Lower leg skin (tissue), 4 donors: ENCODE measurements around the gene MBD6. TPM values are rescaled to one million over a fixed set of nuclear protein-coding genes. Genes with fewer than 3 reads are reported as not detected.

Source experiments
- DNase-seq, 2 donors: peaks; one replicate each; pipeline ENCODE4 v3.0.0-alpha.2; 2019; ENCODE audit warnings: low spot score in 2 of 2
- H3K4me3 ChIP-seq: fragments of 200-600 bp; sonication (generic); 2 replicates; pipeline ENCODE4 v1.5.1; 2017; ENCODE audit warnings: mild to moderate bottlenecking, low read depth; ENCODE audit not compliant: poor library complexity, severe bottlenecking
- CTCF ChIP-seq, 3 donors: fragments of 450-650 bp; IDR thresholded peaks; one replicate each; pipeline ENCODE4 v1.5.1; 2016; ENCODE audit warnings: antibody characterized with exemption in 3 of 3, mild to moderate bottlenecking in 3 of 3, moderate library complexity in 2 of 3
- POLR2A ChIP-seq, 2 donors: fragments of 450-650 bp; IDR thresholded peaks; one replicate each; pipeline ENCODE4 v1.6.1; 2016 to 2017; ENCODE audit warnings: antibody characterized with exemption in 2 of 2, mild to moderate bottlenecking in 1 of 2, moderate library complexity in 1 of 2
- WGBS, 2 donors: methylation state at CpG; one replicate each; pipeline ENCODE4 v1.1.5; 2018; 5-methylcytosine and 5-hydroxymethylcytosine counted together
- intact Hi-C: fragments of 100-400 bp; cut with DNase I; formaldehyde crosslinking; loops from one replicate; pipeline ENCODE4 v1.15.0; 2023; ENCODE audit warnings: low total_unique reads
- total RNA-seq, 4 donors: library from RNA; depleted of rRNA; stranded (reverse); fragments of >200 nt; gene quantifications; one replicate each; pipeline ENCODE4 v1.1.0, GENCODE V29; 2016

Gene MBD6
- total RNA-seq, 4 donors from 2014 or later: 13.8 to 50.4 (median 26.5) TPM

- 7 to 10% methylated on average over 61 to 77 of the region's 84 CpGs for WGBS, 2 donors
- no peak for DNase-seq
- intact Hi-C loops: no loop called here
- H3K4me3 ChIP-seq: no peak overlapping the region
- TF ChIP-seq POLR2A (IDR thresholded peaks at IDR 0.05) (no peak), CTCF (IDR thresholded peaks at IDR 0.05) (no peak)
Measured at GRCh38 chr12:57475271-57476161, 47.1 kb upstream of the MBD6 start.

- no peak for DNase-seq
- intact Hi-C loops: no loop called here
- 25 to 27% methylated on average over 29 of the region's 29 CpGs for WGBS, 2 donors
- TF ChIP-seq CTCF (IDR thresholded peaks at IDR 0.05) (no peak), POLR2A (IDR thresholded peaks at IDR 0.05) (no peak)
- no peak overlapping the region for H3K4me3 ChIP-seq
Measured at GRCh38 chr12:57476162-57476992, 46.2 kb upstream of the MBD6 start.

- 84 to 86% methylated on average over 15 of the region's 15 CpGs for WGBS, 2 donors
- no peak overlapping the region for H3K4me3 ChIP-seq
- TF ChIP-seq CTCF (IDR thresholded peaks at IDR 0.05) (no peak), POLR2A (IDR thresholded peaks at IDR 0.05) (no peak)
- intact Hi-C loops: no loop called here
- no peak for DNase-seq
Measured at GRCh38 chr12:57476993-57477709, 45.5 kb upstream of the MBD6 start.

GRCh38 chr12:57477710-57478681, 44.6 kb upstream of the MBD6 start:
- DNase-seq: no peak
- intact Hi-C loops: no loop called here
- no peak overlapping the region for H3K4me3 ChIP-seq
- no peak for TF ChIP-seq POLR2A (IDR thresholded peaks at IDR 0.05)
- no peak for TF ChIP-seq CTCF (IDR thresholded peaks at IDR 0.05)
- 71 to 72% methylated on average over 12 of the region's 12 CpGs for WGBS, 2 donors

GRCh38 chr12:57479043-57479375, 43.6 kb upstream of the MBD6 start:
- WGBS, 2 donors: 82 to 87% methylated on average over 10 of the region's 10 CpGs
- no peak for DNase-seq
- H3K4me3 ChIP-seq: no peak overlapping the region
- no peak for TF ChIP-seq CTCF (IDR thresholded peaks at IDR 0.05)
- TF ChIP-seq POLR2A (IDR thresholded peaks at IDR 0.05): no peak
- intact Hi-C loops: no loop called here
